ENCODE measurements around the gene ASIP.
"Not testable (repeated sequence)": the region's sequence is repeated elsewhere in the genome, so short reads cannot be mapped to it uniquely, and the experiment has no call there.

ASIP gene

GRCh38 chr20:34285450-34285849, 44.2 kb downstream of the ASIP start:
- no peak for DNase-seq
- H3K27me3 Mint-ChIP-seq: no peaks in the 10 kb centered on the region
- no peak overlapping the region for H3K4me3 Mint-ChIP-seq

DNA sequence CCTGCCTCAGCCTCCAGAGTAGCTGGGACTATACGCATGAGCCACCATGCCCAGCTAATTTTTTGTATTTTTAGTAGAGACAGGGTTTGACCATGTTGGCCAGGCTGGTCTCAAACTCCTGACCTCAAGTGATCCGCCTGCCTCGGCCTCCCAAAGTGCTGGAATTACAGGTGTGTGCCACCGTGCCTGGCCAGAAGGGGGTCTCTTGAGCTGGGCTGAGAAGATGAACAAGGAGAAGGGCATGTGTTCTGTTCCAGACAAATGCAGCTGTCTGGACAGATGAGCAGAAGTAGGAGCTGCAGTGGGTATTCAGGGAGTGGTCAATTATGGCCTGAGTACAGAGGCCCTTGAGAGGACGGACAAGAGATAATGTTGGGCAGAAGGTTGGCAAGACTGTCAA, 46.3 kb downstream of the ASIP start:
- not testable (repeated sequence) for H3K4me1 Mint-ChIP-seq (ENCODE audit: low read depth); H3K4me3 Mint-ChIP-seq; DNase-seq; H3K27me3 Mint-ChIP-seq; H3K9me3 Mint-ChIP-seq
- Mint-ChIP-seq H3K27ac (peak overlapping the region; percentile 16), H3K36me3 (ENCODE audit: low read depth) (peaks cover 96% of the 10 kb centered on the region)

More at GRCh38 chr20:34285450-34285849, 44.2 kb downstream of the ASIP start:
- Mint-ChIP-seq H3K4me1 (ENCODE audit: low read depth) (no peaks in the 10 kb centered on the region), H3K36me3 (ENCODE audit: low read depth) (peaks cover 96% of the 10 kb centered on the region), H3K9me3 (no peaks in the 10 kb centered on the region), H3K27ac (no peak overlapping the region)

- no peaks in the 10 kb centered on the region for H3K9me3 Mint-ChIP-seq
- no peaks in the 10 kb centered on the region for H3K27me3 Mint-ChIP-seq
- no peak overlapping the region for H3K4me3 Mint-ChIP-seq
- no peaks in the 10 kb centered on the region for H3K4me1 Mint-ChIP-seq (ENCODE audit: low read depth)
- DNase-seq: no peak
- H3K36me3 Mint-ChIP-seq (ENCODE audit: low read depth): peaks cover 96% of the 10 kb centered on the region
- no peak overlapping the region for H3K27ac Mint-ChIP-seq
These were observed 49.2 kb downstream of the ASIP start for GRCh38 chr20:34290471-34290870.

- H3K4me3 Mint-ChIP-seq: no peak overlapping the region
- H3K9me3 Mint-ChIP-seq: no peaks in the 10 kb centered on the region
- H3K27ac Mint-ChIP-seq: no peak overlapping the region
- no peak for DNase-seq
- H3K27me3 Mint-ChIP-seq: no peaks in the 10 kb centered on the region
- peaks cover 93% of the 10 kb centered on the region for H3K36me3 Mint-ChIP-seq (ENCODE audit: low read depth)
- peaks cover 2% of the 10 kb centered on the region for H3K4me1 Mint-ChIP-seq (ENCODE audit: low read depth)
These were observed 51.3 kb downstream of the ASIP start for GRCh38 chr20:34292496-34292895.

GRCh38 chr20:34293119-34293518, 51.9 kb downstream of the ASIP start:
- Mint-ChIP-seq H3K9me3 (no peaks in the 10 kb centered on the region), H3K27ac (no peak overlapping the region), H3K27me3 (no peaks in the 10 kb centered on the region), H3K36me3 (ENCODE audit: low read depth) (peaks cover 89% of the 10 kb centered on the region), H3K4me3 (no peak overlapping the region), H3K4me1 (ENCODE audit: low read depth) (peaks cover 4% of the 10 kb centered on the region)
- no peak for DNase-seq

- peaks cover 84% of the 10 kb centered on the region for H3K36me3 Mint-ChIP-seq (ENCODE audit: low read depth)
These were observed 52.4 kb downstream of the ASIP start for GRCh38 chr20:34293589-34293988.

GRCh38 chr20:34294563-34294962, 53.3 kb downstream of the ASIP start:
- Mint-ChIP-seq H3K27ac (no peak overlapping the region), H3K4me1 (ENCODE audit: low read depth) (peaks cover 4% of the 10 kb centered on the region), H3K4me3 (no peak overlapping the region), H3K36me3 (ENCODE audit: low read depth) (peaks cover 77% of the 10 kb centered on the region), H3K9me3 (no peaks in the 10 kb centered on the region), H3K27me3 (no peaks in the 10 kb centered on the region)
- DNase-seq: no peak

More at GRCh38 chr20:34293589-34293988, 52.4 kb downstream of the ASIP start:
- H3K27ac Mint-ChIP-seq: no peak overlapping the region
- no peaks in the 10 kb centered on the region for H3K27me3 Mint-ChIP-seq
- no peak overlapping the region for H3K4me3 Mint-ChIP-seq
- peaks cover 4% of the 10 kb centered on the region for H3K4me1 Mint-ChIP-seq (ENCODE audit: low read depth)
- H3K9me3 Mint-ChIP-seq: no peaks in the 10 kb centered on the region
- DNase-seq: no peak

- Mint-ChIP-seq H3K27me3 (no peaks in the 10 kb centered on the region), H3K27ac (no peak overlapping the region), H3K4me3 (no peak overlapping the region), H3K4me1 (ENCODE audit: low read depth) (peaks cover 4% of the 10 kb centered on the region), H3K9me3 (no peaks in the 10 kb centered on the region), H3K36me3 (ENCODE audit: low read depth) (peaks cover 70% of the 10 kb centered on the region)
- DNase-seq: no peak
These were observed 54.1 kb downstream of the ASIP start for GRCh38 chr20:34295284-34295683.

GRCh38 chr20:34296468-34296867, 55.2 kb downstream of the ASIP start:
- Mint-ChIP-seq H3K4me1 (ENCODE audit: low read depth) (peaks cover 8% of the 10 kb centered on the region), H3K9me3 (no peaks in the 10 kb centered on the region), H3K4me3 (no peak overlapping the region), H3K36me3 (ENCODE audit: low read depth) (peaks cover 58% of the 10 kb centered on the region), H3K27ac (no peak overlapping the region), H3K27me3 (no peaks in the 10 kb centered on the region)
- no peak for DNase-seq

DNA sequence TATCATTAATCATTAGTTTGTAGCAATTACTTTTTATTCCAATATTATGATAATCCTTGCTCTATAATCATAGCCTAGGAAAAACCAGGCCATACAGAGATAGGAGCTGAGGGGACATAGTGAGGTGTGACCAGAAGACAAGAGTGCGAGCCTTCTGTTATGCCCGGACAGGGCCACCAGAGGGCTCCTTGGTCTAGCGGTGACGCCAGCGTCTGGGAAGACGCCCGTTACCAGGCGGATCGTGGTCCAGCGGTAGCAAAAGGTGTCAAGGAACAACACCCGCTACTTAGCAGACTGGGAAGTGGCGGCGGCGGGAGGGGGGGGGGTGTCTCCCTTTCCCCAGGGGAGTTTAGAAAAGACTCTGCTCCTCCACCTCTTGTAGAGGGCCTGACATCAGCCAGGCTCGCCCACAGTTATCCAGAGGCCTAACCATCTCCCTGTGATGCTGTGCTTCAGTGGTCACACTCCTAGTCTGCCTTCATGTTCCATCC, 57.1 kb downstream of the ASIP start:
- H3K27ac Mint-ChIP-seq, H3K27me3 Mint-ChIP-seq, DNase-seq, H3K4me3 Mint-ChIP-seq, H3K9me3 Mint-ChIP-seq: not testable (repeated sequence)
- peaks cover 46% of the 10 kb centered on the region for H3K36me3 Mint-ChIP-seq (ENCODE audit: low read depth)
- peaks cover 19% of the 10 kb centered on the region for H3K4me1 Mint-ChIP-seq (ENCODE audit: low read depth)

DNA sequence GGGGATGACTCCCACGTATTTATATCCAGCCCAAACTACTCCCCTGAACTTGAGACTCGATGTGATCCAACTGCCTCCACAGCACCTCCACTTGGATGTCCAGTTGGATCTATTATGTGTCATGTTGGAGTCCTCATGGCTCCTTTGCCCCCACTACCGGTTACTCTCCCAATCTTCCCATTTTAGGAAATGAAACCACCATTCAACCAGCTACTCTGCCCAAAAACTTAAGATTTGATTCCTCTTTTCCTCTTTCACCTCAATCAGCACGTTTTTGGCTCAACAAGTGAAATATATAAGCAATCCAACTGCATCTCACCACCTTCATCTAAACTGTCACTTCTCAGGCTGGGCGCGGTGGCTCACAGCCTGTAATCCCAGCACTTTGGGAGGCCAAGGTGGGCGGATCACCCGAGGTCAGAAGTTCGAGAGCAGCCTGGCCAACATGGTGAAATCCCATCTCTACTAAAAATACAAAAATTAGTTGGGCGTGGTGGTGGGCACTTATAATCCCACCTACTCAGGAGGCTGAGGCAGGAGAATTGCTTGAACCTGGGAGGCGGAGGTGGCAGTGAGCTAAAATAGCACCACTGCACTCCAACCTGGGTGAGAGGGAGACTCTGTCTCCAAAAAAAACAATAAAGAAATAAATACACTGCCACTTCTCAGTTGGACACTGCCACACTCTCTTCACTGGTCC, 58.5 kb downstream of the ASIP start:
- Mint-ChIP-seq H3K9me3 (no peaks in the 10 kb centered on the region), H3K36me3 (ENCODE audit: low read depth) (peaks cover 32% of the 10 kb centered on the region), H3K4me3 (no peak overlapping the region), H3K27ac (no peak overlapping the region), H3K27me3 (no peaks in the 10 kb centered on the region), H3K4me1 (ENCODE audit: low read depth) (peaks cover 27% of the 10 kb centered on the region)
- DNase-seq: no peak

GRCh38 chr20:34300256-34300806, 59.1 kb downstream of the ASIP start:
- H3K27me3 Mint-ChIP-seq: no peaks in the 10 kb centered on the region
- DNase-seq: no peak
- no peaks in the 10 kb centered on the region for H3K9me3 Mint-ChIP-seq
- peaks cover 27% of the 10 kb centered on the region for H3K4me1 Mint-ChIP-seq (ENCODE audit: low read depth)
- no peak overlapping the region for H3K27ac Mint-ChIP-seq
- H3K4me3 Mint-ChIP-seq: no peak overlapping the region
- peaks cover 26% of the 10 kb centered on the region for H3K36me3 Mint-ChIP-seq (ENCODE audit: low read depth)

GRCh38 chr20:34300809-34301586, 59.8 kb downstream of the ASIP start:
- Mint-ChIP-seq H3K27me3 (no peaks in the 10 kb centered on the region), H3K4me3 (no peak overlapping the region), H3K4me1 (ENCODE audit: low read depth) (peaks cover 27% of the 10 kb centered on the region), H3K36me3 (ENCODE audit: low read depth) (peaks cover 19% of the 10 kb centered on the region), H3K27ac (peak overlapping the region; percentile 94), H3K9me3 (no peaks in the 10 kb centered on the region)
- no peak for DNase-seq

- Mint-ChIP-seq H3K36me3 (ENCODE audit: low read depth) (peaks cover 13% of the 10 kb centered on the region), H3K9me3 (no peaks in the 10 kb centered on the region)
These were observed 60.5 kb downstream of the ASIP start for GRCh38 chr20:34301587-34302311.

More at GRCh38 chr20:34301587-34302311, 60.5 kb downstream of the ASIP start:
- Mint-ChIP-seq H3K27me3 (no peaks in the 10 kb centered on the region), H3K4me1 (ENCODE audit: low read depth) (peaks cover 27% of the 10 kb centered on the region), H3K4me3 (no peak overlapping the region), H3K27ac (peak overlapping the region; percentile 94)
- peak; percentile 40 for DNase-seq

Data from activated T-cell treated with anti-CD3 and anti-CD28 coated beads, Interleukin-2, amount 50 U/mL, for 24 hours (primary cell).